ENCODE measurements around the gene TCF12.

Gene TCF12

GRCh38 chr15:56973463-56973862 is 55.0 kb downstream of the TCF12 start:
- DNase-seq (ENCODE audit: extremely low read depth, low read depth) = no peak
- TF ChIP-seq CTCF (IDR thresholded peaks at IDR 0.05; ENCODE audit: low read depth, low read length) = no peak

GRCh38 chr15:56977232-56977631 is 58.8 kb downstream of the TCF12 start:
- DNase-seq (ENCODE audit: extremely low read depth, low read depth) = no peak
- no peak for TF ChIP-seq CTCF (IDR thresholded peaks at IDR 0.05; ENCODE audit: low read depth, low read length)

- TF ChIP-seq CTCF (IDR thresholded peaks at IDR 0.05; ENCODE audit: low read depth, low read length) = no peak
- no peak for DNase-seq (ENCODE audit: extremely low read depth, low read depth)
These were observed 60.6 kb downstream of the TCF12 start for GRCh38 chr15:56978898-56979662.

- DNase-seq (ENCODE audit: extremely low read depth, low read depth) = no peak
- no peak for TF ChIP-seq CTCF (IDR thresholded peaks at IDR 0.05; ENCODE audit: low read depth, low read length)
These were observed 62.0 kb downstream of the TCF12 start for GRCh38 chr15:56980473-56980872.

GRCh38 chr15:56981160-56981559 is 62.7 kb downstream of the TCF12 start:
- no peak for TF ChIP-seq CTCF (IDR thresholded peaks at IDR 0.05; ENCODE audit: low read depth, low read length)
- no peak for DNase-seq (ENCODE audit: extremely low read depth, low read depth)

- no peak for TF ChIP-seq CTCF (IDR thresholded peaks at IDR 0.05; ENCODE audit: low read depth, low read length)
- DNase-seq (ENCODE audit: extremely low read depth, low read depth) = no peak
These were observed 64.5 kb downstream of the TCF12 start for GRCh38 chr15:56982987-56983386.

- no peak for TF ChIP-seq CTCF (IDR thresholded peaks at IDR 0.05; ENCODE audit: low read depth, low read length)
- no peak for DNase-seq (ENCODE audit: extremely low read depth, low read depth)
These were observed 66.4 kb downstream of the TCF12 start for GRCh38 chr15:56984681-56985481.

Measured in AG09319 (cell line).